Stimulated activated CD4-positive, alpha-beta T cell treated with anti-CD3 and anti-CD28 coated beads, TNF-alpha, amount 100 ng/mL, for 24 hours (primary cell): Measurements from ENCODE around the gene CDH26.
"Not testable (repeated sequence)": the region's sequence is repeated elsewhere in the genome, so short reads cannot be mapped to it uniquely, and the experiment has no call there.

Experiments used
- DNase-seq, 3 experiments: peaks; one replicate each; pipeline ENCODE4 v3.0.0-alpha.2; 2020; ENCODE audit warnings: low read depth in 3 of 3

The CDH26 gene

GRCh38 chr20:59940956-59941294 is 17.3 kb upstream of the CDH26 start:
- no peak for DNase-seq

GRCh38 chr20:59942245-59942644 is 16.0 kb upstream of the CDH26 start:
- no peak for DNase-seq

- DNase-seq = no peak
These were observed 13.5 kb upstream of the CDH26 start for GRCh38 chr20:59944726-59945125.

GRCh38 chr20:59945175-59945574 is 13.0 kb upstream of the CDH26 start:
- DNase-seq = no peak

- DNase-seq = no peak
These were observed 12.5 kb upstream of the CDH26 start for GRCh38 chr20:59945731-59946130.

- no peak for DNase-seq
These were observed 10.8 kb upstream of the CDH26 start for GRCh38 chr20:59947376-59947775.

- no peak for DNase-seq
These were observed 10.0 kb upstream of the CDH26 start for GRCh38 chr20:59948212-59948611.

- DNase-seq = no peak
These were observed 9.1 kb upstream of the CDH26 start for GRCh38 chr20:59948828-59949720.

- no peak for DNase-seq
These were observed 8.3 kb upstream of the CDH26 start for GRCh38 chr20:59949911-59950310.

- DNase-seq = no peak
These were observed 3.5 kb upstream of the CDH26 start for GRCh38 chr20:59954718-59955117.

- no peak for DNase-seq
These were observed 3.0 kb upstream of the CDH26 start for GRCh38 chr20:59955131-59955796.

- DNase-seq = not testable (repeated sequence)
These were observed 655 bp upstream of the CDH26 start for GRCh38 chr20:59957568-59957967.

GRCh38 chr20:59958626-59959025 is 403 bp downstream of the CDH26 start:
- DNase-seq = no peak

- no peak for DNase-seq
These were observed 3.2 kb downstream of the CDH26 start for GRCh38 chr20:59961423-59961822.

- DNase-seq = no peak
These were observed 3.9 kb downstream of the CDH26 start for GRCh38 chr20:59962155-59962554.

GRCh38 chr20:59966428-59966827 is 8.2 kb downstream of the CDH26 start:
- DNase-seq = no peak

GRCh38 chr20:59971428-59971827 is 13.2 kb downstream of the CDH26 start:
- DNase-seq = no peak

- DNase-seq = no peak
These were observed 14.0 kb downstream of the CDH26 start for GRCh38 chr20:59972037-59972801.

GRCh38 chr20:59976156-59976782 is 18.0 kb downstream of the CDH26 start:
- DNase-seq = no peak

- DNase-seq = no peak
These were observed 18.9 kb downstream of the CDH26 start for GRCh38 chr20:59977086-59977485.

GRCh38 chr20:59983076-59983475 is 24.9 kb downstream of the CDH26 start:
- no peak for DNase-seq

GRCh38 chr20:59984541-59984940 is 26.3 kb downstream of the CDH26 start:
- DNase-seq = no peak
